WERI-Rb-1 (cell line): Measurements from ENCODE around the gene POLR3B.
A peak's percentile ranks its signal among the peaks of the same experiment; 100 is the strongest.

Experiments used
- DNase-seq: peaks from one replicate; pipeline ENCODE4 v3.0.0-alpha.2; 2020
- H3K27ac ChIP-seq: fragments of 250-450 bp; sonication (Bioruptor Pico); 2 replicates; pipeline ENCODE4 v1.5.1; 2020; ENCODE audit warnings: mild to moderate bottlenecking, moderate library complexity
- H3K27me3 ChIP-seq: fragments of 250-450 bp; sonication (Bioruptor Pico); 2 replicates; pipeline ENCODE4 v1.5.1; 2021; ENCODE audit warnings: mild to moderate bottlenecking, low read depth, moderate library complexity; ENCODE audit not compliant: insufficient read depth, severe bottlenecking
- H3K36me3 ChIP-seq: fragments of 250-450 bp; sonication (Bioruptor Pico); 2 replicates; pipeline ENCODE4 v1.5.1; 2020; ENCODE audit warnings: mild to moderate bottlenecking, moderate library complexity
- H3K4me3 ChIP-seq: 2 replicates; pipeline ENCODE4 v1.5.1; 2011; ENCODE audit warnings: low read depth, mild to moderate bottlenecking, control low read depth, low read length
- H3K9me3 ChIP-seq: fragments of 250-450 bp; sonication (Bioruptor Pico); 2 replicates; pipeline ENCODE4 v1.5.1; 2021; ENCODE audit warnings: mild to moderate bottlenecking, moderate library complexity; ENCODE audit not compliant: severe bottlenecking
- CTCF ChIP-seq: IDR thresholded peaks from 2 replicates; pipeline ENCODE4 v1.5.1; 2011; ENCODE audit warnings: low read depth, mild to moderate bottlenecking, control low read depth, inconsistent platforms, low read length

Gene POLR3B

GRCh38 chr12:106480251-106480650, 122.7 kb downstream of the POLR3B start:
- Histone ChIP-seq H3K27ac (no peak overlapping the region), H3K27me3 (no peaks in the 10 kb centered on the region), H3K4me3 (no peak overlapping the region), H3K36me3 (no peaks in the 10 kb centered on the region), H3K9me3 (no peaks in the 10 kb centered on the region)
- DNase-seq = peak; percentile 12
- TF ChIP-seq CTCF = no peak

- no peak for DNase-seq
- Histone ChIP-seq H3K27ac (no peak overlapping the region), H3K4me3 (no peak overlapping the region), H3K9me3 (no peaks in the 10 kb centered on the region), H3K36me3 (no peaks in the 10 kb centered on the region), H3K27me3 (no peaks in the 10 kb centered on the region)
- TF ChIP-seq CTCF = no peak
These were observed 123.7 kb downstream of the POLR3B start for GRCh38 chr12:106481246-106481645.

- no peak for TF ChIP-seq CTCF
- Histone ChIP-seq H3K27me3 (no peaks in the 10 kb centered on the region), H3K27ac (no peak overlapping the region), H3K9me3 (no peaks in the 10 kb centered on the region), H3K4me3 (no peak overlapping the region), H3K36me3 (no peaks in the 10 kb centered on the region)
- no peak for DNase-seq
These were observed 130.1 kb downstream of the POLR3B start for GRCh38 chr12:106487664-106488063.

GRCh38 chr12:106488884-106489283, 131.3 kb downstream of the POLR3B start:
- H3K27me3 ChIP-seq = no peaks in the 10 kb centered on the region
- no peaks in the 10 kb centered on the region for H3K9me3 ChIP-seq
- H3K27ac ChIP-seq = no peak overlapping the region
- no peaks in the 10 kb centered on the region for H3K36me3 ChIP-seq
- no peak overlapping the region for H3K4me3 ChIP-seq
- no peak for DNase-seq
- no peak for TF ChIP-seq CTCF

GRCh38 chr12:106490264-106490663, 132.7 kb downstream of the POLR3B start:
- H3K4me3 ChIP-seq = no peak overlapping the region

More at GRCh38 chr12:106490264-106490663, 132.7 kb downstream of the POLR3B start:
- Histone ChIP-seq H3K9me3 (no peaks in the 10 kb centered on the region), H3K27ac (no peak overlapping the region), H3K27me3 (no peaks in the 10 kb centered on the region), H3K36me3 (no peaks in the 10 kb centered on the region)
- DNase-seq = no peak
- TF ChIP-seq CTCF = no peak
